Stimulated activated CD8-positive, alpha-beta memory T cell treated with anti-CD3 and anti-CD28 coated beads, Interleukin-4, amount 100 ng/mL, for 48 hours (primary cell): ENCODE results near the gene APOC3.
"Not testable (repeated sequence)": the region's sequence is repeated elsewhere in the genome, so short reads cannot be mapped to it uniquely, and the experiment has no call there.

Source experiments
- DNase-seq: peaks from one replicate; pipeline ENCODE4 v3.0.0-alpha.2; 2020

APOC3 gene

GRCh38 chr11:116829525-116830183 is at the start of gene APOC3:
Gene APOC3, plus strand, starts transcription at chr11:116829907. Its CDS starts 676 bp downstream, at chr11:116830583.
- no peak for DNase-seq

- DNase-seq: peak; percentile 47
Observed at GRCh38 chr11:116782728-116783127, 47.0 kb upstream of the APOC3 start.

GRCh38 chr11:116786326-116786725 is 43.4 kb upstream of the APOC3 start:
- DNase-seq: no peak

- no peak for DNase-seq
Observed at GRCh38 chr11:116786966-116787365, 42.7 kb upstream of the APOC3 start.

- no peak for DNase-seq
Observed at GRCh38 chr11:116787436-116787785, 42.3 kb upstream of the APOC3 start.

GRCh38 chr11:116787786-116788486 is 41.8 kb upstream of the APOC3 start, which contains the start of gene ZPR1:
Gene ZPR1, minus strand, starts transcription at chr11:116788023. Its CDS starts 33 bp downstream, at chr11:116787990.
- peak; percentile 91 for DNase-seq

- no peak for DNase-seq
Observed at GRCh38 chr11:116788534-116788933, 41.2 kb upstream of the APOC3 start.

- DNase-seq: no peak
Observed at GRCh38 chr11:116788975-116789374, 40.7 kb upstream of the APOC3 start.

GRCh38 chr11:116790167-116791001 is 39.3 kb upstream of the APOC3 start:
- DNase-seq: no peak

- peak; percentile 92 for DNase-seq
Observed at GRCh38 chr11:116791002-116791812, 38.5 kb upstream of the APOC3 start.

- DNase-seq: no peak
Observed at GRCh38 chr11:116791813-116792143, 37.9 kb upstream of the APOC3 start, which contains the start of gene APOA5. Gene APOA5, minus strand, starts transcription at chr11:116791879. Its CDS starts 19 bp downstream, at chr11:116791860.

GRCh38 chr11:116792144-116792868 is 37.4 kb upstream of the APOC3 start:
- no peak for DNase-seq

- no peak for DNase-seq
Observed at GRCh38 chr11:116792869-116793771, 36.6 kb upstream of the APOC3 start.

- DNase-seq: no peak
Observed at GRCh38 chr11:116793772-116794097, 36.0 kb upstream of the APOC3 start.

GRCh38 chr11:116794851-116795250 is 34.9 kb upstream of the APOC3 start:
- no peak for DNase-seq

GRCh38 chr11:116796548-116796947 is 33.2 kb upstream of the APOC3 start:
- DNase-seq: no peak

- no peak for DNase-seq
Observed at GRCh38 chr11:116797816-116798215, 31.9 kb upstream of the APOC3 start.

GRCh38 chr11:116798368-116798767 is 31.3 kb upstream of the APOC3 start:
- DNase-seq: peak; percentile 18

GRCh38 chr11:116800610-116801009 is 29.1 kb upstream of the APOC3 start:
- no peak for DNase-seq

- DNase-seq: not testable (repeated sequence)
Observed at GRCh38 chr11:116801662-116802061, 28.0 kb upstream of the APOC3 start.

- DNase-seq: no peak
Observed at GRCh38 chr11:116804001-116804400, 25.7 kb upstream of the APOC3 start.
